ENCODE data around the gene FAM120A.

FAM120A gene

DNA sequence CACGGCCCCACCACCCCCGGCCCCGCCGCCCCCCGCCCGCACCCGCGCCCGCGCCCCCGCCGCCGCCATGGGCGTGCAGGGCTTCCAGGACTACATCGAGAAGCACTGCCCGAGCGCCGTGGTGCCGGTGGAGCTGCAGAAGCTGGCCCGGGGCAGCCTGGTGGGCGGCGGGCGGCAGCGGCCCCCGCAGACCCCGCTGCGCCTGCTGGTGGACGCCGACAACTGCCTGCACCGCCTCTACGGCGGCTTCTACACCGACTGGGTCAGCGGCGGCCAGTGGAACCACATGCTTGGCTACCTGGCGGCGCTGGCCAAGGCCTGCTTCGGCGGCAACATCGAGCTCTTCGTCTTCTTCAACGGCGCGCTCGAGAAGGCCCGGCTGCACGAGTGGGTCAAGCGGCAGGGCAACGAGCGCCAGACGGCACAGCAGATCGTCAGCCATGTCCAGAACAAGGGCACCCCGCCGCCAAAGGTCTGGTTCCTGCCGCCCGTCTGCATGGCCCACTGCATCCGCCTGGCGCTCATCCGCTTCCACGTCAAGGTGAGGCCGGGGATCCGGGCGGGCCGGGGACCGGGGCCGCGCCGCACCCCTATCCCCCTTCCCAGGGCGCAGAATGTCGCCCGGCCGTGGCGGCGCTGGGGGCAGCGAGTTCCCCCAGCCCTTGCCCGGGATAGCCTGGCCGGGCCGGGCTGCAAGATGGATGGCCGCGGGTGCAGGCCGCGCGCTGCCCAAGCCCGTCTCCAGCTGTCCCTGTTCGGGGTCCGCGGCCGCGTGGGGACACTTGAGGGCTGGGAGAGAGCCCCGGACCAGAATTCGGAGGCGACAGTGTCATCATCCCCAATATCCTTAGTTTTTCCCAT, 594 bp downstream of the FAM120A start:
- DNase-seq, result peak; percentile 44 to 68 (median 56)

DNA sequence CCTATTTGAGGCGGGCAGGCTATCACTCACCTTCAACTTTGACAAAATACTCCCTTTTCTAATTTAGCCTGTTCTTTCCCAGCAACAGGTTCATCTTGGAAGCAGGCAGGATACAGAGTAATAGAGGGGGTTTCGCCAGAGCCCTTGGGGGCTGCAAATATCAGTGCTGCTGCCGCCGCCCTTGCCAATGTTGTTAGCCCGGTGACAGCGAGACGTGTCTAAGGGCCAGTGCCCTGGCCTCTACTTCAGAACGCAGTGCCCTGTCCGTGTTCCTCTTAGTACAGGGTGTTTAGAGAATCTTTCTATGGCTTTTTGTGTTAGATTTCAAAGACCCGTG, 1.2 kb downstream of the FAM120A start:
- DNase-seq, result peak in 1 of 3 donors; percentile 57

DNA sequence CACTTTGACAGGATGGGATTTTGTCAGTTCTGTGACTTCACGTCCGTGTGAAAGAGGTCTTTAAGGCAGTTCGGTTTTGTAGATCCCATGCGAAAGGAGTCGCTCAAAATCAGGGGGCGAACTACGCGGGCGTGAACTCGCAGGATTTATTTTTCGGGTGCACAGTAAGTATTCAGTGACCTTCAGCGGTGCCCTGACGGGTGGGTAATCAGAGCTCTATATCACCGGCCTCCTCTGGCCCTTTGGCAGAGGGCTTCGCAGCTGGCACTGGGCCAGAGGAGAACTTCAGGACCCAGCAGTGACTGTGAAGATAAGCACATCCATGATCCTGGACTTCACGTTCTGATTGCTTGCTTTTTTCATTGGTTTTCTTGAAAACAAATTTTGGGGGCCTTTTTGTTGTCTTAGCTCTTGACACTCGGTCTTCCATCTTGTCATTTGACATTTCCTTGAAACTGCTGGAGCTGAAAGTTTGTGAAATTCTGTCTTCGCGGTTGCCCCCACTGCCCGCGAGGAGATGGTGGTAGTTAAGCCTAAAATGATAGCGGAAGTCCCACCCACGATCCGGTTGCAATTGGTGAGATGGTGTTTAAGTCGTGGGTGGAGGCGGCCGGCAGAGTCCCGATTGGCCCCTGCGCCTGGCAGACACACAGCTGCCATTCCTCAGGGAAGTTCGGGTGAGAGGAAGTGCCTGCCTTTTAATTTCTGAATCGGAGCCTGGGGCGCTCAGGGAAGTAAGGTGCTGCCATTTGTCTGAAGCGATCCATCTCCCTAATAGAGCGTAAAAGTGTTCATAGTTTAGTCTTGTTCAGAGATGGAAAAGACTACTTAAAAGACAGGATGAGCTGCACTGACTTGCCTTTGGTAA, 1.8 kb downstream of the FAM120A start, which contains the start of gene FAM120AOS:
Gene FAM120AOS, minus strand, starts transcription at position 535 of the 868 bp plus-strand sequence. CDS start 872 bp downstream, outside the sequence.
- DNase-seq, result peak; percentile 96 to 97 (median 96)

DNA sequence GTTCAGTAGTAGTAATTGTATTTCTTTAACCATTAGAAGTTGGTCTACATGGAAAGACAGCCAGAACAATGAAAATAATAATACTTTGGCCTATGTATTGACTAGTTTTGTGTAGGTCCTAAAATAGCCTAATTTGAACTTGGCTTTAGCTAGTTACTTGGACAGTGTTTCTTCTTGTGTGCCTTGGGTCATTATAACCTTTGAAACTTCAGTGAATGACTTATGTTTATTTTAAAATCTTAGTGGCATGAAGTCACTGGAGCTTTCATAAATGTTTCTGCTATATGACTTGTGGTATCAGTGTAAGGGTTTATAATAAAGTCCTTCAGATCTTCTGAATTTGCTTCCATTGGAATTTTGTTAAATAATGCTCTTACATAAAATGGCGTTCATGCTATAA, 4.5 kb downstream of the FAM120A start:
- DNase-seq, result no peak

DNA sequence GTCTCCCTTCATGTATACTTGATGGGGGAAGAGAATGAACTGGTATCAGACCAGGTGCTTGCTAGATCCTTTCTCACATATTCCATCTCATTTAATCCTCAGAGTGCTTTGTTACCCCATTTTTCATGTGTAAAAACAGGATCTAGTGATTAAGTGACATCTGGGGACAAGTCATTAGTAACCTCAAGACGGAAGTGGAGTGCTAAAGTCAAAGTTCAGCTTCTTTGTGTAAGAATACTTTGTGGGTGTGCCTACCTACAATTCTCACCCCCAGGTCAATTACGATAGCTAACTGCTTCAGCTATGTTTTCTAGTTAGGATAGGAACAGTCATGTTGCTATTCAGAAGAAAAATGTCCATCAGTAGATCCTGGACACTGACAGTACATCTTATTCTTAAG, 5.0 kb downstream of the FAM120A start:
- peak; percentile 48 to 66 (median 54) for DNase-seq

DNA sequence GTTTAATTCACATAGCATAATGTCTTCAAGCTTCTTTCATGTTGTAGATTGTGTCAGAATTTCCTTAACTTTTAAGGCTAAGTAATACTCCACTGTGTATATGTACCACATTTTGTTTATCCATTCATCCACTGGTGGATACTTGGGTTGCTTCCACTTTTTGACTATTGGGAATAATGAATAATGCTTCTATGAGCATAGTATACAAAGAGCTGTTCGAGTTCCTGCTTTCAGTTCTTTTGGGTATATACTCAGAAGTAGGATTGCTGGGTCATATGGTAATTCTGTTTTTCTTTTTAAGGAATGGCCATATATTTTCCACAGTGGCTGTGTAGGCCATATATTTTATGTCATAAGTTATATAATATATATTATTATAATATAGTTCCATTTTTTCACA, 5.5 kb downstream of the FAM120A start:
- peak in 2 of 3 donors; percentile 35 to 53 for DNase-seq

DNA sequence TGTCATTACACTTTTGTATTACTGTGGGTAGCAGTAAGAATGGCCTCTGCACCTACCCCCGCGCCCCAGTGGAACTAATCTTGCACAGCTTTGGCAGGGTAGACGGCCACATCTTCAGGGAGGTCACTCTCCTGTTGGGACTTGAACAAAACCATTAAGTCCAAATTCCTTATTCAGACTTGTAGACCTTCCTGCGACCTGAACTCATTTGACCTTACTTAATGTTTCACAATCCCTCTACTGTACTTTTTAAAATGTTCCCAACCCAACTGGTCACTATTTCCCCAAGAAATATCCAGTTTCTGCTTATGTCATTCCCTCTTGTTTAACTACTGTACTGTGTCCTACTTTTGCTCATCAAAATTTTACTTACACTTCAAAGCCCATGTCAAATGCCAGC, 7.2 kb downstream of the FAM120A start:
- DNase-seq, result peak; percentile 46 to 71 (median 62)

DNA sequence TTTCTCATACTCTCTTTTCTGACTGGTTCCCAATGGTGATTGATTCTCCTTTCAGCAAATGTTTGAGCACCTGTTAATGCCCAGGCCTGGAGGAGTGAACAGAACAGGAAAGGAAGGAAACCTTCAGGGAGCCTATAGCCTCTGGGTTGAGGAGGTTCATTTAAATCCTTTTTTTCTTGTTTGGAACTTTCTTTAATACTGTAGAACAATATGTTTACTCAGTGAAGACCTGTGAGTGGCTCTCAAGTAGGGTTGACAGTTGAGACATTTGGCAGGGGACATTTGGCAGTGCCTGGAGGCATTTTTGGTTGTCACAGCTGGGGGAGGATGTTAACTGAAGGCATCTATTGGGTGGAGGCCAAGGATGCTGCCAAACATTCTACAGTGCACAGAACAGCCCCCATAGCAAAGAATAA, 8.0 kb downstream of the FAM120A start:
- DNase-seq, result no peak

DNA sequence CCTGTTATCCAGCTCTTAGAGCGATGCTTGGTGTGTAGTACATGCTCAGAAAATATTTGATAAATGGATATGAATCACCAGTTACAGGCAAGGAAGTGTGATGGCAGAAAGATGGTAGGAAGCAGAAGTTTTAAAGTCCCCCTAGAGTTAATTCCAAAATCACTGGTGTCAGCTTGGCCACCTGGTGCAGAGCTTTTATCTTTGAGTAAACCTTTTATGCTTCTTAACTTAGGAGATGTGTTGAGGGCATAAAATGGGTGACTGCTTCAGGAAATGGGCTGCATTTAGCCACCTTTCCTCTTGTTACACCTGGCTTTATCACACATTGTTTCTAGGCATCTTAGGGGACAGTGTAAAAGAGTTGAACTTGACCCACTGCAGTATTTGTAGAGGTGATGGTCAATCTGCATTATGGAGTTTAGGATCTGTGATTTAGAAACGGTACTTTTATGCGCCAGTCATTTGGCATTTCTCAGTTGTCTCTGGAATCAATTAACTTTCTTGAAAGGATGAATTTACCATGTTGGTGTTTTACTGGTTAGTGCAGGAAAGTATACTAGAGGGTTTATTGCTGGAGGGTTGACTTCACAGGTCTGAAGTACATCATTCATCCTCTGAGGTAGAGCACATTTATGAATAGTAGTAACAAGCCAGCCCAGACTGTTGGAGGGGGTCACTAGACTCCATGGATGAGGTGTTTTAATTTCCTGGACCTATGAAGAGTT, 9.4 kb downstream of the FAM120A start:
- DNase-seq, result no peak

DNA sequence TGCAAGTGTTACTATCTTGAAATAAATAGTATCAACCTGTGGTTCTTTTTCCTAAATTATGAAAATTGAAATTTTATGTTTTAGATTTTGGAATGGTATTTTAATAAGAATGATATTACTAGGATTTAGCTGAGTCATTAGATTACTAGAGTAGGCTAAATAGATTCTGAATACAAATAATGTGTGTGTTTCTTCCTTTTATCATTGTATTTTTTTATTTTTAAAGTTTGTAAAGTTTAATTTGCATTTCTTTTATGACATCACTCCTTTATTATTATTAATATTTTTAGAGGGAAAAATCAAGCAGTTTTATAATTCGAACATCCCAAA, 9.9 kb downstream of the FAM120A start:
- DNase-seq, result no peak

DNA sequence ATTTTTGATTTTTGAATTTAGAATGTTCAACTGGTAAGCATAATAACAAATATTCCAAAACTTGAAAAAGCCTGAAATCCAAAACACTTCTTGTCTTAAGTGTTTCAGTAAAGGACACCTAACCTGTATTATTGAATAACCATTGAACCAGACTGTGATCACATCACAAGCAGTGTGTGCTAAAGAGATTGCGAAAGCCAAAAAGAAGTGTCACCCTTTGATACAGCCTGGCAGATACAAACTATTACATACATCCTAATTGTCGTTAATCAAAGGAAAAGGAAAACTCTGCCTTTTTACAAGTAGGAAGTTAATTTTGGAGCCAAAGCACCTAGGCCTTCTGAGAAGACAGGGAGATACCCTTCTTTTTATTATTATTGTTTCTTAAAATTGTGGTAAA, 10.3 kb downstream of the FAM120A start:
- peak; percentile 22 to 50 (median 39) for DNase-seq

DNA sequence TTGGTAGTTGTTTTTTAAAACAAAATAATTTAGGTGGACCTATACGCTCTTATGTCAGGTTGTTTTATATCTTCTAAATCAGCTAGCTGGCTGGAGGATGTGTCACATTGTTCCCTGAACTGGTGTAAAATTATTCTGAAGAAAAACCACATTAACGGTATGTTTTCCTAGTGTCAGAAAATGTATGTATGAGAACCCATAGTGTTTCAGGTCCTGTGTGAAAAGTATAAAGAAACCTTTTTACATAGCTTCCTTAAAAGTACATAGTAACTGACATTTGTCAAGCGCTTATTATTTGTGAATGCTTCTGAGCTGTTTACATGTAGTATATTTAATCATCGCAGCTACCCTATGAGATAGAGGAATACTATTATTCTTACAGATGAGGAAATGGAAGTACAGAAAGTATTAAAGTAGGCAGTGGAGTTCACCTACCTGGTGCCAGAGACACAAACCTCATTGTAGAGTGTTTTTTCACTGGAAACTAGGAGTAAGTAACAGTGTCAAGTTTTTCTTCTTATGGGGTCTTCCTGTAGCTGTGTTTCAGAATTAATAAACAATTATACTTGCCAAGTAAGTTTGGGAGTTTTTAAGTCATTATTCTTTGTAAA, 12.3 kb downstream of the FAM120A start:
- no peak for DNase-seq

DNA sequence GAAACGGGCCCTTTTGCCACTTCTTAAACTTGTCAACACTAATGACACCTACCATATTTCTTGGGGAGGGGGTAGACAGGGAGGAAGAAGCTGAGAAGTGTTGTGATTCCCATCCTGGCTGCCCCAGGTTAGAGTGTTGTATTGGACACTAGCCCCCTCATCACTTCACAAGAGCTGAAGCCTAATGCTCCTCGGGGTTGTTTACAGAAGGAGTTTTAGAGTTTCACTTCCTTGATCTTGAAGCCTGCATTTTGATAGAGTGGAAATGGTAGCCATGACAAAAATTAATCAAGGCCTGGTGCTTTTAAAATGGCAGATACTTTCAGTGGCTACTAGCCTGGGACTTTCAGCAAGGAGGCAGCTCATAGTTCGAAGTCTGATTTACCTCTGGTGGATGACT, 12.9 kb downstream of the FAM120A start:
- DNase-seq, result peak; percentile 41 to 64 (median 63)

DNA sequence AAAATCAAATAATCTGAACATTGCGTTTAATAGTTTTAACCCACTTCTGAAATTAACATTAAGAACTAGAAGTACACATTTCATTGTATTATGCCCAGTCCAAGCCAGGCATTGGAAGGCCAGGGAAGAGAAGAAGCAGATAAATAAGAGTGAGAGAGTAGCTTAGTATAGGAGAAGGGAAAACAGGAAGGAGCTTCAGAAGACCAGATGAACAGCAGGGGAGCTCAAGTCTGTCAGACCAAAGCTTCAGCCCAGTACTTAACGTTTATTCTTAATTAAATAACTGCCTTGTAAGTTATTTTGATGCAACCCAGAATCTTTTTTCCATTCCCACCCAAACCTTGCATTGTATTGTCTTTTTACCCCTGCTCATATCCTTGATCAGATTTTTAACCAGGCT, 13.4 kb downstream of the FAM120A start:
- DNase-seq, result peak in 1 of 3 donors; percentile 17

DNA sequence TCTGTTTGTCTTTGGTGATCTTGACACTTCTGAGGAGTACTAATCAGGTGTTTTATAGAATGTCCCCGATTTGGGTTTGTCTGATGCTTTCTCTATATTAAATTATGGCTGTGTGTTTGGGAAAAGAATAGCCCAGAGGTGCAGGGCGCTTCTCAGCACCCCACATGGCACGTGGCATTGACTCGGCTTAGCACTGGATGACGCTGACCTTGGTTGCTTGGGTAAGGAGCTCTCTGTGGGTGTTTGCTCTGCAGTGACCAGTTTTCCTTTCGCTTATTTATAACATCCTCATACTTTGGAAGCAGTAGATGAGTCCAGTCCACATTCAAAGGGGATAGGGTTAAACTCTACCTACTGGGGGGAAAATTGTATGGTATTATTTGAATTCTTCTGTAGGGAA, 14.4 kb downstream of the FAM120A start:
- peak; percentile 29 to 57 (median 55) for DNase-seq

DNA sequence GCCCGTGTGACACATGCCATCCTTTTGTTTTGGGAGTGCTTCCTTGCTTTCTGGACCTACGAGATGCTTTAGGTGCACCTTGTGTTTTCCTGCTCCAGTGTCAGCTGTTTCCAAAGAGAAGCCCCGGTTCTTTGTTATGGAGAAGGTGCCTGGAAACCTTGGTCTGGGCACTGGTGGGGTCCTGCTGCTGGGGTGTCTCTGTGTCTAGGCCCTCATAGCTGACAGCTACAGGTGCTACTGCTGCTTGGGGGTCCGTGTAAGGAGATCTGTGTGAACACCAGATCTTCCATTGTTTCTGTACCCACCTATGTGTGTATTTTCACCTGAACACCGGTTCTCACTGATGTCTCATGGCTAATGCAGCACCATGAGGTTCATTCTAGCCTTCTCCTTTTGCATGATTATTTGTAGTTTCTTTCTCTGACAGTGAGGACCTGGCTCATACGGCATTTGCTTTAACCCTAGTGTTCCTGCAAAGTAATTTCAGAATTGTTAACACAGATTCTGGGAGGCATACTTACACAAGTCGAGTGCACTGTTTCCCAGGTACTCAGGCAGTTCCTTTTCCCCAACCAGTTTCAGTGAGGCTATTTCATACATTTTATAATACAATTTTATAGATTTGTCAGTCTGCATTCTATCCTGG, 15.1 kb downstream of the FAM120A start:
- DNase-seq, result no peak

DNA sequence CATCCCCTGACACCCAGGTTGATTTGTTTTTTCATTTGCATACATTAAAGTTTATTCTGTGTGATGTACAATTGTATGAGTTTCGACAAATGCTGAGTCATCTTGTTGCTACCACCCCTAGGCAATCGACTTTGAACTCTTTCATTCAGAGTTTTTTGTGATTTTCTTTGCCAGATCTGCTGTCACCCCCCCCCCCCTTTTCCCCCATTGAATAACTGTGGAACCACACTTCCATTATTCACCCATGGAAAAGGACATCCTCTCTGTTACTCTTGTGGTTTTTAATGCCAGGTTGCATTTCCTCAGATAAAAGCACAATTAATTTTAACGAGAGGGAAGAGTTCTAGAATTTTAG, 15.6 kb downstream of the FAM120A start:
- no peak for DNase-seq

DNA sequence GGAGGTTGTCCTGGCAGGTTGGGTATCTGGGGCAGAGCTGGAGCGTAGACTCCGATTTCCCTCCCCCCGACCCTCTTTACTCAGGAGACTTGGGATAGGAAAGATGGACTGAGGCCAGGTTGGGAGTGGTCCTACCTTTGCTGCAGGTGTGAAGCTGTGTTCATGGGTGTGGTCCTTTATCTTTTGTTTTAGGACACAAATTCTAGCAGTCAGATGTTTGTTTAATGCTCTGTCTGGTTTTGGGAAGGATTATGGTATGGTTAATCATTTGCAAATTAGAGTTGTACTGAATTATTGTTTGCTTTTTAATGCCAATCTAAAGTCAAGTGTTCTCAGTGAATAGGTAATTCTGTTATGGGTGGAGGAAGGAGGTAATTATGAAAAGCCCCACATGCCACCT, 16.0 kb downstream of the FAM120A start:
- DNase-seq, result no peak

DNA sequence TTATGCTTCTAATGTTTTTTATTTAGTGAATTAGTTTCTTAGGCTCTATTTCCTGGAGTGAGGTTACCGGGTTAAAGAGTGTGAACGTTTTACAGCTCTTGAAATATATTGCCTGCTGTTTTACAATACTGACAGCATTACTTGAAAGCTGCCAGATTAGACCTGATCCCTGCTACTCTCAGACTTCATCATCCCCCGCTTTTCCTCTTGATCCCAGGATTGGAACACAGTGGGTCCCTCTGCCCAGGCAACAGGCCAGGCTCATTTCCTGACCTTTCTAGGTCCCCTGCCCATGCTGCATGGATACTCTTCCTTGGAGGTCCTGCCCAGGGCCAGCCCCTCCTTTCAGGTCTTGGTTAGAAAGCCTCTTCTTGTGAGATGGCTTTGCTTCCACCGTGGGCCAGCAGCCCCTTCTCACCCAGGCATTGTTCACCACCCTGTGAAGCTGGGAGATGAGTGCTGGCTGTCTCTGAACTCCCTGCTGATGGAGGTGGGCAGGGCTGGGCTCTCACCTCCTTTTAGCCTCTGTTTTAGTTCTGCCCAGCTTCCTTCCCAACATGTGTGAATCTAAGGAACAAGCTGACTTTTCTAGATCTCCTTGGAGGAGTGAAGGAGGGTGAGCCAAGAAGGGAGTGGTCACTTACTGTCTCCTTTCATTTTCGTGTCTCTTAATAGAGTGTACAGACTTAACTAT, 17.4 kb downstream of the FAM120A start:
- DNase-seq, result peak in 2 of 3 donors; percentile 18 to 35

DNA sequence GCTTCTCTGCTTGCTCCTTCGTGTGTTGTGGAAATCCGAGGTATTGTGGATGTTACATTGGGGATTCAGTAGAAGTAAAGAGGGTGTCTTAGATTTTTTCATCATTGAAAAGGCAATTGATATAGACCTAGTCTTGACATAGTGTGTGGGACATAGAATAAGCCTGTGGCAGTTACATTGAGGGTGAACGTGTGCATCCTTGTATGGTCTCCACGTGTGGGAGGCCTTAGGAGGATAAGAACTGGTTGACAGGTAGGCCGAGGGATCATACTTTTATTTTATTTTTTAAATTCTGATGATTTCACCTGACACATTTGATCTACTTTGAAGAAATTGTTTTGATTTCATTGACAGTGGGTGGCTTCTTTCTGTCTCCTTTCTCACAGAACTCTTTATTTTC, 18.9 kb downstream of the FAM120A start:
- DNase-seq, result no peak

DNA sequence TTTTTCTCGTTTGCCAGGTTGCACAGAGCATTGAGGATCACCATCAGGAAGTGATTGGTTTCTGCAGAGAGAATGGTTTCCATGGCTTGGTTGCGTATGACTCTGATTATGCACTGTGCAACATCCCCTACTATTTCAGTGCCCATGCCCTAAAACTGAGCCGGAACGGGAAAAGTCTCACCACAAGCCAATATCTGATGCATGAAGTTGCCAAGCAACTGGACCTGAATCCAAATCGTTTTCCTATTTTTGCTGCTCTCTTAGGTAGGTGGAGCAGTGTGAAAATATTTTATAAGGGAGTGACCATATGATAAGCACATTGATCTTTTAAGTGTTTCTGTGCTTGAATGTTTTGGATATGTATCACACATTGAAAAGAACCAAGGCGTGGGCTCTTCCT, 19.6 kb downstream of the FAM120A start:
- no peak for DNase-seq

DNA sequence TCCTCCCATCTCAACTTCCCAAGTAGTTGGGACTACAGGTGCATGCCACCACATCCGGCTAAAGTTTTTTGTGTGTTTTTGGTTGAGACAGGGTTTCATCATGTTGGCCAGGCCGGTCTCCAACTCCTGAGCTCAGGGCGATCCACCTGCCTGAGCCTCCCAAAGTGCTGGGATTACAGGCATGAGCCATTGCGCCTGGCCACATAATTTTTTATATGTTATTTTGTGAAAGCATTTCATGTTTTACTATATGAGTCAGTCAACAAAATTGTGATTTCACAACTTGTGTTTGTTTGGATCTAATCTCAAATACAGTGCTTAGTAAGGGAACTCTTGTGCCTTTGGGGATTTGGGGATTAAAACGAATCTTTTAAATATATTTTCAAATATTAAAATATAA, 21.9 kb downstream of the FAM120A start:
- DNase-seq, result no peak
